Testis (tissue), 3 donors: ENCODE data around the gene BUD31. TPM values are rescaled to one million over a fixed set of nuclear protein-coding genes. Genes with fewer than 3 reads are reported as not detected.

ENCODE experiments used
- DNase-seq: peaks from one replicate; pipeline ENCODE4 v3.0.0-alpha.2; 2019
- H3K27ac ChIP-seq, 2 donors: fragments of 200-600 bp; sonication (generic); one replicate each; pipeline ENCODE4 v1.5.1; 2019
- H3K27me3 ChIP-seq: fragments of 200-600 bp; sonication (generic); one replicate; pipeline ENCODE4 v1.5.1; 2019
- H3K36me3 ChIP-seq: fragments of 200-600 bp; sonication (generic); one replicate; pipeline ENCODE4 v1.5.1; 2017; ENCODE audit warnings: low read depth; ENCODE audit errors: missing control alignments
- H3K4me1 ChIP-seq: fragments of 200-600 bp; sonication (generic); one replicate; pipeline ENCODE4 v1.5.1; 2019
- H3K4me3 ChIP-seq, 2 donors: fragments of 200-600 bp; sonication (generic); one replicate each; pipeline ENCODE4 v1.5.1; 2017 to 2019
- H3K9me3 ChIP-seq: fragments of 200-600 bp; sonication (generic); one replicate; pipeline ENCODE4 v1.5.1; 2017
- POLR2A ChIP-seq: fragments of 450-650 bp; IDR thresholded peaks from one replicate; pipeline ENCODE4 v1.6.1; 2017; ENCODE audit warnings: antibody characterized with exemption, mild to moderate bottlenecking, moderate library complexity
- WGBS, 2 donors: methylation state at CpG; one replicate each; pipeline ENCODE4 v1.1.5; 2018; 5-methylcytosine and 5-hydroxymethylcytosine counted together
- intact Hi-C: fragments of 100-400 bp; cut with DNase I; formaldehyde crosslinking; loops from one replicate; pipeline ENCODE4 v1.15.1; 2023; ENCODE audit warnings: low total_unique reads
- polyA plus RNA-seq: library from polyadenylated mRNA; stranded (reverse); fragments of 350-450 nt; fragmentation: Illumina TruSeq; extraction: RNeasy Lipid Tissue Mini Kit (QIAGEN cat#74804); gene quantifications from one replicate; pipeline ENCODE4 v1.2.3, GENCODE V29; 2014; ENCODE audit warnings: low read depth, low replicate concordance; ENCODE audit not compliant: insufficient read depth
- total RNA-seq, 2 donors: library from RNA; depleted of rRNA; stranded (reverse); fragments of >200 nt; gene quantifications; one replicate each; pipeline ENCODE4 v1.2.3, GENCODE V29; 2016
- TF ChIP-seq, protein P1 (sequence below), 3 experiments: fragments of 450-650 bp in 2 of 3; fragments of 200-600 bp in 1 of 3; sonication (generic) in 1 of 3; IDR thresholded peaks; one replicate each; pipeline ENCODE4 v1.5.1; 2016 to 2019; ENCODE audit warnings: antibody characterized with exemption in 3 of 3, mild to moderate bottlenecking in 2 of 3, moderate library complexity in 1 of 3

The BUD31 gene
- total and polyA plus RNA-seq, 3 donors from 2014 or later, result 91.2 to 174 (median 123) TPM

GRCh38 chr7:99365318-99366141 is 43.2 kb upstream of the BUD31 start:
- no peak overlapping the region for H3K4me3 ChIP-seq
- peaks cover 6% of the 10 kb centered on the region for H3K4me1 ChIP-seq
- WGBS, 2 donors, result 85% methylated on average over 17 of the region's 17 CpGs
- no peaks in the 10 kb centered on the region for H3K27me3 ChIP-seq
- H3K9me3 ChIP-seq, result no peaks in the 10 kb centered on the region
- intact Hi-C loops, result no loop called here
- H3K27ac ChIP-seq, result no peak overlapping the region
- TF ChIP-seq POLR2A, result no peak
- TF ChIP-seq, protein P1, sequence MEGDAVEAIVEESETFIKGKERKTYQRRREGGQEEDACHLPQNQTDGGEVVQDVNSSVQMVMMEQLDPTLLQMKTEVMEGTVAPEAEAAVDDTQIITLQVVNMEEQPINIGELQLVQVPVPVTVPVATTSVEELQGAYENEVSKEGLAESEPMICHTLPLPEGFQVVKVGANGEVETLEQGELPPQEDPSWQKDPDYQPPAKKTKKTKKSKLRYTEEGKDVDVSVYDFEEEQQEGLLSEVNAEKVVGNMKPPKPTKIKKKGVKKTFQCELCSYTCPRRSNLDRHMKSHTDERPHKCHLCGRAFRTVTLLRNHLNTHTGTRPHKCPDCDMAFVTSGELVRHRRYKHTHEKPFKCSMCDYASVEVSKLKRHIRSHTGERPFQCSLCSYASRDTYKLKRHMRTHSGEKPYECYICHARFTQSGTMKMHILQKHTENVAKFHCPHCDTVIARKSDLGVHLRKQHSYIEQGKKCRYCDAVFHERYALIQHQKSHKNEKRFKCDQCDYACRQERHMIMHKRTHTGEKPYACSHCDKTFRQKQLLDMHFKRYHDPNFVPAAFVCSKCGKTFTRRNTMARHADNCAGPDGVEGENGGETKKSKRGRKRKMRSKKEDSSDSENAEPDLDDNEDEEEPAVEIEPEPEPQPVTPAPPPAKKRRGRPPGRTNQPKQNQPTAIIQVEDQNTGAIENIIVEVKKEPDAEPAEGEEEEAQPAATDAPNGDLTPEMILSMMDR (IDR thresholded peaks at IDR 0.05), result peak in 1 of 3 experiments; percentile 55
- peak; percentile 54 for DNase-seq
- no peaks in the 10 kb centered on the region for H3K36me3 ChIP-seq

DNA sequence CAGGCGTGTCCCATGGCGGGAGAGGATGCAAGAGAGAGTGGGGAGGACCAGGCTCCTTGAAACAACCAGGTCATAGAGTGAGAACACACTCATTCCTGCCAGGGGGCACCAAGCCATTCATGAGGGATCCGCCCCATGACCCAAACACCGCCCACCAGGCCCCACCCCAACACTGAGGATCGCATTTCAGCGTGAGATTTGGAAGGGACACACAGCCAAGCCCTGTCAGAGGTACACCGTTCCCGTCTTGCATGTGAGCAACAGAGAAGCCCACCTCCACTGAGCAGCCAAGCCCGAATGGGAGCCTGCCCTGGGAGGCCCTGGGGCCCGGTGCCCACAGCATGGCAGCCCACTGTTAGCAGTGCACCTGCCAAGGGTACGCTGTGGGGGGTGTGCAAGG is 42.1 kb upstream of the BUD31 start:
- intact Hi-C loops, result no loop called here
- no peaks in the 10 kb centered on the region for H3K9me3 ChIP-seq
- no peaks in the 10 kb centered on the region for H3K36me3 ChIP-seq
- peaks cover 6% of the 10 kb centered on the region for H3K4me1 ChIP-seq
- no peak overlapping the region for H3K4me3 ChIP-seq
- no peaks in the 10 kb centered on the region for H3K27me3 ChIP-seq
- WGBS, 2 donors, result 82 to 86% methylated on average over 10 to 11 of the region's 11 CpGs
- no peak for TF ChIP-seq POLR2A
- TF ChIP-seq, protein P1 (IDR thresholded peaks at IDR 0.05), result no peak
- no peak for DNase-seq
- H3K27ac ChIP-seq, result no peak overlapping the region

DNA sequence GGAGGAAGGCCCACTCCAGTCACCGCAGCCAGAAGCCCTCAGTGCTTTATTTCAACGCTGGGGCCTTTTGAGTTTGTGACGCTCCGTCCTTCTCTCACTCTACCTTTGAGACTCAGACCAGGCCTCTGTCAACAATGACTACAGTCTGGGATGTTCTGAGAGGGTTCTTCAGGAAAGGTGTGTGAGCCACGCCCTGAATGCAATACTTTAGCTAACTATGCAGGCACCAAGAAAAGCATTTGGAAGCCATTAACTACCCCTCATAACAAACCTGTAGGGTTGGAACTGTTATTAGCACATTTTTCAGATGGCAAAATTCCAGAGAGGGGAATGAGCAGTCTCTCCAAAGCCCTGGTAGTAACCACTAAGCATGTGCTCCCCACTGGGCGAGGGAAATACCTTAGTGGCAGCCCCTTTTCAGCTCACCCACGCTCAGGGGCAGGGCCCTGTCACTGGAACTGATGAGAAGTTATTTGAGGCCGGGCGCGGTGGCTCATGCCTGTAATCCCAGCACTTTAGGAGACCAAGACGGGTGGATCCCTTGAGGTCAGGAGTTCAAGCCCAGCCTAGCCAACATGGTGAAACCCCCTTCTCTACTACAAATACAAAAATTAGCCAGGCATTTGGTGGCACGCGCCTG is 39.9 kb upstream of the BUD31 start:
- no peak for DNase-seq
- no peaks in the 10 kb centered on the region for H3K27me3 ChIP-seq
- H3K4me3 ChIP-seq, result no peak overlapping the region
- no peak for TF ChIP-seq POLR2A
- TF ChIP-seq, protein P1 (IDR thresholded peaks at IDR 0.05), result no peak
- peaks cover 13% of the 10 kb centered on the region for H3K4me1 ChIP-seq
- no peak overlapping the region for H3K27ac ChIP-seq
- H3K36me3 ChIP-seq, result no peaks in the 10 kb centered on the region
- intact Hi-C loops, result no loop called here
- no peaks in the 10 kb centered on the region for H3K9me3 ChIP-seq
- 86 to 96% methylated on average over 12 to 13 of the region's 13 CpGs for WGBS, 2 donors

DNA sequence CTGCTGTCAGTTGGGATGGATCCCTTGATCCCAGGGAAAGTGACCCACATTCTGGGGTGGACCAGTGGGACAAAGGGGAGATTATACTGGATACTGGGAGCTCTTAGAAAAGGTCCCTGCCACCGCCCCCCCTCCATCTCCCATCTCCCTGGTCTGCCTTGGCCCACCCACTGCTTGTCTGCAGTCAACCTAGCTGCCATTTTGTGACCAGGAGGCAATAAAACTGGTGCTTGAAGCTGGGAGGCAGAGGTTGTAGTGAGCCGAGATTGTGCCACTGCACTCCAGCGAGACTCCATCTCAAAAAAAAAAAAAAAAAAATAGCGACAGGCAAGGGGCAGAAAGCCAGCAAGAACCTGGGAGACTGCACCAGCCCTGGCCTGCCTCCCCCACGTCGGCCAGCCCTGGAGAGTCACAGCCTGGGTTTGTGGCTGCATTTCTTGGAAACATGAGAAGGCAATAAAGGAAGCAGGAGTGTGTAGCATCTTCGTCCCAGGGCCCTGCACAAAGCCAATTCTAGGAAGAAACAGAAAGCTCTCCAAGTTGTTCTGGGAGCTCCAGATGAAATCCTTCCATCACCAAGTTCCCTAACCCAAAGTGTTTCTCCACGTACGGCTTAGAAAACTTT is 38.9 kb upstream of the BUD31 start:
- WGBS, 2 donors, result 43% methylated on average over 9 of the region's 9 CpGs
- DNase-seq, result peak; percentile 61
- TF ChIP-seq, protein P1 (IDR thresholded peaks at IDR 0.05), result no peak
- intact Hi-C loops, result no loop called here
- Histone ChIP-seq H3K9me3 (no peaks in the 10 kb centered on the region), H3K27me3 (no peaks in the 10 kb centered on the region), H3K4me1 (peaks cover 13% of the 10 kb centered on the region), H3K4me3 (no peak overlapping the region), H3K36me3 (no peaks in the 10 kb centered on the region), H3K27ac (peak overlapping the region in 1 of 2 donors; percentile 36)
